ENCODE results near the gene PACC1. TPM values are rescaled to one million over a fixed set of nuclear protein-coding genes. Genes with fewer than 3 reads are reported as not detected.

PACC1 gene
- total RNA-seq, 1 donor from 2014 or later, result 19.4 TPM

Small RNA genes lying within 50 kb of the gene (small RNA-seq; reads per million reads assigned to genes)
- not detected for gene SNORA16B (ENCODE audit: low replicate concordance)

Other genes with a start within 250 kb of the PACC1 start
- 18.4 TPM for gene PPP2R5A, start 129.5 kb downstream of the PACC1 start, total RNA-seq
- 19.9 TPM for gene NENF, start 18.0 kb upstream of the PACC1 start, total RNA-seq
- gene ATF3, start 193.9 kb upstream of the PACC1 start, total RNA-seq, result 2.2 TPM